ENCODE data around the gene GLG1. TPM values are rescaled to one million over a fixed set of nuclear protein-coding genes. Genes with fewer than 3 reads are reported as not detected.

Gene GLG1
- polyA plus RNA-seq, 2 of the 4 experiments (the other 2 are of a cell fraction) = 51.9 to 90.6 TPM

DNA sequence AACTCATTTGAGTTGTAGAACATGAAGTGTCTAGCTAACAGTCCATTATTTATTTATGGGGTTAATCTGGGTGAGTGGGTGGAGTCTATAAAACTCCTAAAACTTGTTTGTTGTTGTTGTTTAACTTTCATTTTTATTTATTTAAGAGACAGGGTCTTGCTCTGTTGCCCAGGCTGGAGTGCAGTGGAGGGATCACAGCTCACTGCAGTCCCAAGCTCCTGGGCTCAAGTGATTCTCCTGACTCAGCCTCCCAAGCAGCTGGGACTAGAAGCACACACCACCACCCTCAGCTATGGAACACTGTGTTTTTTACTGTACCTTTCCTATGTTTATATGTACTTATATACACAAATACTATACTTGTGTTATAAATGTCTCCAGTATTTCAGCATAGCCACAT lies 107.8 kb downstream of the GLG1 start:
- DNase-seq (ENCODE audit: low read depth in 1 of 2, low spot score in 1 of 2) (no peak), FAIRE-seq (no peak), ATAC-seq (peak in 1 of 2 experiments; percentile 27; a peak in 1 of 6 replicates)
- Histone ChIP-seq H3K27ac (no peak overlapping the region), H3K4me1 (no peaks in the 10 kb centered on the region), H3K4me2 (no peak overlapping the region), H3K9me3 (no peaks in the 10 kb centered on the region), H3K4me3 (no peak overlapping the region)
- ChIA-PET POLR2A (interaction anchor here (0.7 kb wide), 1 partner anchor 11 kb away, joined by 6 read pairs; no protein-coding TSS in a partner anchor), CTCF (no interaction called here)
- TF ChIP-seq HOXA7 (CRISPR knock-in tag; IDR thresholded peaks at IDR 0.05) (no peak), CEBPB (IDR thresholded peaks at IDR 0.05) (no peak), BCL3 (IDR thresholded peaks at IDR 0.05) (no peak), GATA3 (IDR thresholded peaks at IDR 0.05; ENCODE audit: borderline replicate concordance) (no peak)
- TF ChIP-seq, protein P1, sequence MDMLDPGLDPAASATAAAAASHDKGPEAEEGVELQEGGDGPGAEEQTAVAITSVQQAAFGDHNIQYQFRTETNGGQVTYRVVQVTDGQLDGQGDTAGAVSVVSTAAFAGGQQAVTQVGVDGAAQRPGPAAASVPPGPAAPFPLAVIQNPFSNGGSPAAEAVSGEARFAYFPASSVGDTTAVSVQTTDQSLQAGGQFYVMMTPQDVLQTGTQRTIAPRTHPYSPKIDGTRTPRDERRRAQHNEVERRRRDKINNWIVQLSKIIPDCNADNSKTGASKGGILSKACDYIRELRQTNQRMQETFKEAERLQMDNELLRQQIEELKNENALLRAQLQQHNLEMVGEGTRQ (IDR thresholded peaks at IDR 0.05) = no peak

DNA sequence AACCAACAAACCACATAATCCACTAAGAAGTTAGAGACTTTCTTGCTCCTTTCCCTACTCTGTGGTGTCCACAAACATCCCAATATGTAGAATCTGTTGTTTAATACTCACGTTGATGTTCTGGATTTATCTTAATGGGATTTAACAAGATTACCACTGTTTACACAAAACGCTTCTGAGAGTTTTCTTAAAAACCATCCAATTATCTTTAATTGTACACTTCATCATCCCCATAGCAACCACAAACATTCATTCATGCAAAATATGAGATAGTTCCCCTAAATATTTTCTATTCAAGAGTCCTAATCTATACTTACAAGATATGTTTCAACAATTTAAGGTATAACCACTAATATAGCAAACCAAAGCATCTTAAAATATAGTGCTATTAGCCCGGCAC lies 109.2 kb downstream of the GLG1 start:
- ATAC-seq (no peak), FAIRE-seq (no peak)
- CTCF ChIA-PET = no interaction called here

GRCh38 chr16:74496054-74496453 lies 110.9 kb downstream of the GLG1 start:
- ATAC-seq = no peak
- no peaks in the 10 kb centered on the region for H3K9me3 ChIP-seq
- no peak for FAIRE-seq
- no peaks in the 10 kb centered on the region for H3K4me1 ChIP-seq
- H3K4me3 ChIP-seq = no peak overlapping the region
- CTCF ChIA-PET = no interaction called here
- H3K4me2 ChIP-seq = no peak overlapping the region
- no peak for DNase-seq (ENCODE audit: low read depth in 1 of 2, low spot score in 1 of 2)
- 89% methylated on average over 3 of the region's 3 CpGs for WGBS (ENCODE audit: missing lambda C conversion rate)
- TF ChIP-seq ZFP36 (IDR thresholded peaks at IDR 0.05; ENCODE audit: borderline replicate concordance, partially characterized antibody) (no peak), CHD2 (IDR thresholded peaks at IDR 0.05; ENCODE audit: low read length, partially characterized antibody) (no peak), REST (IDR thresholded peaks at IDR 0.05) (no peak), JUNB (IDR thresholded peaks at IDR 0.05) (no peak), MAZ (IDR thresholded peaks at IDR 0.05; ENCODE audit: borderline replicate concordance, low read depth, low read length) (no peak), HEYL (CRISPR knock-in tag; IDR thresholded peaks at IDR 0.05) (no peak), ZSCAN20 (CRISPR knock-in tag; IDR thresholded peaks at IDR 0.05) (no peak), PBX3 (IDR thresholded peaks at IDR 0.05) (no peak), HOXA7 (CRISPR knock-in tag; IDR thresholded peaks at IDR 0.05) (no peak), FOSB (CRISPR knock-in tag; IDR thresholded peaks at IDR 0.05) (no peak), RARB (CRISPR knock-in tag; IDR thresholded peaks at IDR 0.05) (no peak)
- TF ChIP-seq, protein P2, sequence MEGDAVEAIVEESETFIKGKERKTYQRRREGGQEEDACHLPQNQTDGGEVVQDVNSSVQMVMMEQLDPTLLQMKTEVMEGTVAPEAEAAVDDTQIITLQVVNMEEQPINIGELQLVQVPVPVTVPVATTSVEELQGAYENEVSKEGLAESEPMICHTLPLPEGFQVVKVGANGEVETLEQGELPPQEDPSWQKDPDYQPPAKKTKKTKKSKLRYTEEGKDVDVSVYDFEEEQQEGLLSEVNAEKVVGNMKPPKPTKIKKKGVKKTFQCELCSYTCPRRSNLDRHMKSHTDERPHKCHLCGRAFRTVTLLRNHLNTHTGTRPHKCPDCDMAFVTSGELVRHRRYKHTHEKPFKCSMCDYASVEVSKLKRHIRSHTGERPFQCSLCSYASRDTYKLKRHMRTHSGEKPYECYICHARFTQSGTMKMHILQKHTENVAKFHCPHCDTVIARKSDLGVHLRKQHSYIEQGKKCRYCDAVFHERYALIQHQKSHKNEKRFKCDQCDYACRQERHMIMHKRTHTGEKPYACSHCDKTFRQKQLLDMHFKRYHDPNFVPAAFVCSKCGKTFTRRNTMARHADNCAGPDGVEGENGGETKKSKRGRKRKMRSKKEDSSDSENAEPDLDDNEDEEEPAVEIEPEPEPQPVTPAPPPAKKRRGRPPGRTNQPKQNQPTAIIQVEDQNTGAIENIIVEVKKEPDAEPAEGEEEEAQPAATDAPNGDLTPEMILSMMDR (IDR thresholded peaks at IDR 0.05) = no peak
- H3K27ac ChIP-seq = no peak overlapping the region
- POLR2A ChIA-PET = no interaction called here

More for the DNA sequence above, 109.2 kb downstream of the GLG1 start:
- H3K4me3 ChIP-seq = no peak overlapping the region
- no peak overlapping the region for H3K4me2 ChIP-seq
- no peaks in the 10 kb centered on the region for H3K4me1 ChIP-seq
- no peak for DNase-seq (ENCODE audit: low read depth in 1 of 2, low spot score in 1 of 2)
- POLR2A ChIA-PET = no interaction called here
- H3K9me3 ChIP-seq = no peaks in the 10 kb centered on the region
- WGBS (ENCODE audit: missing lambda C conversion rate) = 85% methylated on average over 3 of the region's 3 CpGs
- TF ChIP-seq RNF2 (IDR thresholded peaks at IDR 0.05; ENCODE audit: borderline replicate concordance, low read depth) (no peak), CHD2 (IDR thresholded peaks at IDR 0.05; ENCODE audit: low read length, partially characterized antibody) (no peak), CHD4 (IDR thresholded peaks at IDR 0.05; ENCODE audit: borderline replicate concordance) (no peak), EHMT2 (IDR thresholded peaks at IDR 0.05; ENCODE audit: low read depth) (no peak), GATA3 (IDR thresholded peaks at IDR 0.05; ENCODE audit: borderline replicate concordance) (no peak), ZFP36 (IDR thresholded peaks at IDR 0.05; ENCODE audit: borderline replicate concordance, partially characterized antibody) (no peak), RCOR1 (IDR thresholded peaks at IDR 0.05; ENCODE audit: low read depth, low read length) (no peak), BCL3 (IDR thresholded peaks at IDR 0.05) (no peak), ZNF302 (CRISPR knock-in tag; IDR thresholded peaks at IDR 0.05) (no peak), ESRRA (IDR thresholded peaks at IDR 0.05; ENCODE audit: borderline replicate concordance, low read length) (no peak)
- no peak overlapping the region for H3K27ac ChIP-seq

Data from A549 (cell line).